Measurements from ENCODE around the gene HTR3B. TPM values are rescaled to one million over a fixed set of nuclear protein-coding genes. Genes with fewer than 3 reads are reported as not detected.
"Not testable (repeated sequence)": the region's sequence is repeated elsewhere in the genome, so short reads cannot be mapped to it uniquely, and the experiment has no call there.

HTR3B gene
- total and polyA plus RNA-seq, 2 of the 4 experiments (the other 2 are of a cell fraction): not detected

DNA sequence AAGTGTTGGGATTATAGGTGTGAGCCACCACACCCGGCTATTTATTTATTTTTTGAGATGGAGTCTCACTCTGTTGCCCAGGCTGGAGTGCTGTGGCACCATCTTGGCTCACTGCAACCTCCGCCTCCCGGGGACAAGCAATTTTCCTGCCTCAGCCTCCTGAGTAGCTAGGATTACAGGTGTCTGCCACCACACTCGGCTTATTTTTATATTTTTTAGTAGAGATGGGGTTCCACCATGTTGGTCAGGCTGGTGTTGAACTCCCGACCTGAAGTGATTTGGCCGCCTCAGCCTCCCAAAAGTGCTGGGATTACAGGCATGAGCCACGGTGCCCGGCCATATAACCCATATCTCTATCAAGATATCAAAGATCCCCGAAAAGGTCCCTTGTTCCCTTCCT lies 6.9 kb downstream of the HTR3B start:
- H3K23ac ChIP-seq (ENCODE audit: low read depth, low read length); H3K36me3 ChIP-seq (ENCODE audit: control insufficient read depth, insufficient read depth, low read length); ATAC-seq (ENCODE audit: low read depth); H2BK120ac ChIP-seq (ENCODE audit: low read depth, low read length); intact Hi-C loops (cut with micrococcal nuclease); H3K9me1 ChIP-seq (ENCODE audit: insufficient read depth, low read length); H3K79me1 ChIP-seq (ENCODE audit: low read depth in 1 of 2, low read length in 2 of 2); H3K18ac ChIP-seq (ENCODE audit: low read depth, low read length); H4K5ac ChIP-seq (ENCODE audit: low read depth, low read length); H4K8ac ChIP-seq (ENCODE audit: low read depth in 2 of 2, low read length in 2 of 2); H3K14ac ChIP-seq (replicated peaks; ENCODE audit: low read depth, low read length); H3K27me3 ChIP-seq (ENCODE audit: control insufficient read depth, insufficient read depth, low read length); H2BK20ac ChIP-seq (ENCODE audit: low read depth, low read length); H3K4me3 ChIP-seq (ENCODE audit: insufficient read depth, low read depth, low read length); POLR2A ChIA-PET (ENCODE audit: unreplicated experiment); H2BK5ac ChIP-seq (ENCODE audit: low read depth, low read length, poor library complexity, severe bottlenecking); H3K9me3 ChIP-seq (ENCODE audit: control insufficient read depth, insufficient read depth, low read length); H3K9ac ChIP-seq (ENCODE audit: low read depth, low read length); H3K4ac ChIP-seq (ENCODE audit: low read depth, low read length); dilution Hi-C loops (cut with HindIII; ENCODE audit: low sequenced_read_pairs, unreplicated experiment); in situ Hi-C loops (cut with MboI; ENCODE audit: low sequenced_read_pairs); H3K56ac ChIP-seq (ENCODE audit: extremely low read depth, insufficient read depth, low read length); H2BK15ac ChIP-seq (ENCODE audit: low read depth, low read length); H4K91ac ChIP-seq (ENCODE audit: insufficient read depth, low read depth, low read length); H2AFZ ChIP-seq (replicated peaks; ENCODE audit: low read length, poor library complexity); H3K4me1 ChIP-seq (ENCODE audit: control insufficient read depth, insufficient read depth, low read length); DNase-seq; CTCF ChIA-PET; H4K20me1 ChIP-seq (ENCODE audit: insufficient read depth, low read length); H2AK5ac ChIP-seq (ENCODE audit: low read depth, low read length); H3K4me2 ChIP-seq (ENCODE audit: low read depth, low read length); BruUV-seq (replicated peaks); H2AK9ac ChIP-seq (replicated peaks; ENCODE audit: low read depth, low read length, poor library complexity); H3K27ac ChIP-seq (ENCODE audit: insufficient read depth, low read length): not testable (repeated sequence)
- no CpG with 5 or more reads among the region's 9 CpGs for WGBS, 2 experiments (ENCODE audit: extremely low coverage in 2 of 2, insufficient read length in 1 of 2)
